Psoas muscle (tissue), 8 donors: ENCODE measurements around the gene SSC5D. TPM values are rescaled to one million over a fixed set of nuclear protein-coding genes. Genes with fewer than 3 reads are reported as not detected.

Source experiments
- ATAC-seq, 4 donors: fragments of 200-7000 bp; cut with Tn5 transposase; one replicate each; pipeline ENCODE4 v1.9.1; 2020; ENCODE audit warnings: moderate library complexity in 3 of 4, mild to moderate bottlenecking in 2 of 4
- DNase-seq, 2 donors: peaks; one replicate each; pipeline ENCODE4 v3.0.0-alpha.2; 2020
- H3K27ac ChIP-seq: fragments of 200-600 bp; one replicate; pipeline ENCODE4 v1.8.0; 2022
- H3K27me3 ChIP-seq, 3 donors: fragments of 200-600 bp in 1 of 3; one replicate each; pipeline versions ENCODE4 v1.6.1 to v1.8.0; 2013 to 2022; ENCODE audit warnings: low read length in 2 of 3, mild to moderate bottlenecking in 2 of 3, moderate library complexity in 1 of 3; ENCODE audit not compliant: insufficient read depth in 3 of 3
- H3K36me3 ChIP-seq, 2 donors: fragments of 200-600 bp in 1 of 2; one replicate each; pipeline versions ENCODE4 v1.6.1 to v1.8.0; 2013 to 2022; ENCODE audit warnings: low read depth in 1 of 2, mild to moderate bottlenecking in 1 of 2, moderate library complexity in 1 of 2; ENCODE audit not compliant: insufficient read depth in 1 of 2
- H3K4me1 ChIP-seq: fragments of 200-600 bp; one replicate; pipeline ENCODE4 v1.8.0; 2022
- H3K4me3 ChIP-seq: fragments of 200-600 bp; one replicate; pipeline ENCODE4 v1.8.0; 2022; ENCODE audit warnings: mild to moderate bottlenecking
- H3K9me3 ChIP-seq: fragments of 200-600 bp; one replicate; pipeline ENCODE4 v1.8.0; 2022
- WGBS, 3 donors: extraction: QIAGEN DNeasy Blood & Tissue Kit; methylation state at CpG; one replicate each; pipeline versions ENCODE4 v1.1.6 to v1.1.7; 2013; 5-methylcytosine and 5-hydroxymethylcytosine counted together
- intact Hi-C, 2 donors: fragments of 100-400 bp; cut with DNase I; formaldehyde crosslinking; loops; one replicate each; pipeline versions ENCODE4 v1.11.0 to v1.14.2; 2022
- polyA plus RNA-seq, 3 donors: library from polyadenylated mRNA; stranded (reverse); fragments of 200-250 nt; gene quantifications; one replicate each; pipeline ENCODE4 v1.2.3, GENCODE V29; 2013
- total RNA-seq, 4 donors: library from RNA; stranded (reverse); fragmentation: NEBNext Ultra II Directional in 2 of 4; extraction: Animal tissue kit (Norgen Biotek cat#: 25700) in 2 of 4; gene quantifications; one replicate each; pipeline versions ENCODE4 v1.2.1 to v1.2.4, GENCODE V29; 2021 to 2023
- TF ChIP-seq, protein P1 (sequence below): fragments of 200-600 bp; IDR thresholded peaks from one replicate; pipeline ENCODE4 v1.8.0; 2022; ENCODE audit warnings: antibody characterized with exemption
- donor health status: healthy with polysubstance abuse.
- donor health status: DM: no; HTN: no; CAD: no; lungs with moderate emphysema.
- donor health status: Bipolar disorder and iron deficiency.
- donor health status: healthy.
- donor health status: DM: yes; HTN: yes; CAD: no.
- donor health status: DM: no; HTN: no; CAD: no.
- donor health status: DM: no; HTN: no; CAD: no.
- donor health status: DM: yes; HTN: yes; CAD: no.

Gene SSC5D
- total and polyA plus RNA-seq, 7 donors = 0.11 to 4.6 (median 1.2) TPM

- H3K27me3 ChIP-seq = peaks cover 3 to 89% (median 46%) of the 10 kb centered on the region in 3 donors
- ATAC-seq (no peak), DNase-seq (no peak)
- intact Hi-C loops = no loop called here
- H3K36me3 ChIP-seq = no peaks in the 10 kb centered on the region
- 2% methylated on average over 32 to 39 of the region's 39 CpGs for WGBS, 3 donors
- H3K9me3 ChIP-seq = no peaks in the 10 kb centered on the region
- TF ChIP-seq, protein P1, sequence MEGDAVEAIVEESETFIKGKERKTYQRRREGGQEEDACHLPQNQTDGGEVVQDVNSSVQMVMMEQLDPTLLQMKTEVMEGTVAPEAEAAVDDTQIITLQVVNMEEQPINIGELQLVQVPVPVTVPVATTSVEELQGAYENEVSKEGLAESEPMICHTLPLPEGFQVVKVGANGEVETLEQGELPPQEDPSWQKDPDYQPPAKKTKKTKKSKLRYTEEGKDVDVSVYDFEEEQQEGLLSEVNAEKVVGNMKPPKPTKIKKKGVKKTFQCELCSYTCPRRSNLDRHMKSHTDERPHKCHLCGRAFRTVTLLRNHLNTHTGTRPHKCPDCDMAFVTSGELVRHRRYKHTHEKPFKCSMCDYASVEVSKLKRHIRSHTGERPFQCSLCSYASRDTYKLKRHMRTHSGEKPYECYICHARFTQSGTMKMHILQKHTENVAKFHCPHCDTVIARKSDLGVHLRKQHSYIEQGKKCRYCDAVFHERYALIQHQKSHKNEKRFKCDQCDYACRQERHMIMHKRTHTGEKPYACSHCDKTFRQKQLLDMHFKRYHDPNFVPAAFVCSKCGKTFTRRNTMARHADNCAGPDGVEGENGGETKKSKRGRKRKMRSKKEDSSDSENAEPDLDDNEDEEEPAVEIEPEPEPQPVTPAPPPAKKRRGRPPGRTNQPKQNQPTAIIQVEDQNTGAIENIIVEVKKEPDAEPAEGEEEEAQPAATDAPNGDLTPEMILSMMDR = no peak
- H3K4me1 ChIP-seq = no peaks in the 10 kb centered on the region
- H3K4me3 ChIP-seq = no peak overlapping the region
- no peak overlapping the region for H3K27ac ChIP-seq
Measured at GRCh38 chr19:55441692-55442321, 46.4 kb upstream of the SSC5D start.

- Histone ChIP-seq H3K9me3 (no peaks in the 10 kb centered on the region), H3K36me3 (no peaks in the 10 kb centered on the region), H3K27ac (no peak overlapping the region), H3K4me1 (no peaks in the 10 kb centered on the region), H3K4me3 (no peak overlapping the region), H3K27me3 (peaks cover 3 to 87% (median 44%) of the 10 kb centered on the region in 3 donors)
- ATAC-seq (no peak), DNase-seq (no peak)
- WGBS, 3 donors = 1% methylated on average over 37 to 72 of the region's 72 CpGs
- intact Hi-C loops = no loop called here
- TF ChIP-seq, protein P1 = no peak
Measured at GRCh38 chr19:55442372-55442961, 45.8 kb upstream of the SSC5D start.

DNA sequence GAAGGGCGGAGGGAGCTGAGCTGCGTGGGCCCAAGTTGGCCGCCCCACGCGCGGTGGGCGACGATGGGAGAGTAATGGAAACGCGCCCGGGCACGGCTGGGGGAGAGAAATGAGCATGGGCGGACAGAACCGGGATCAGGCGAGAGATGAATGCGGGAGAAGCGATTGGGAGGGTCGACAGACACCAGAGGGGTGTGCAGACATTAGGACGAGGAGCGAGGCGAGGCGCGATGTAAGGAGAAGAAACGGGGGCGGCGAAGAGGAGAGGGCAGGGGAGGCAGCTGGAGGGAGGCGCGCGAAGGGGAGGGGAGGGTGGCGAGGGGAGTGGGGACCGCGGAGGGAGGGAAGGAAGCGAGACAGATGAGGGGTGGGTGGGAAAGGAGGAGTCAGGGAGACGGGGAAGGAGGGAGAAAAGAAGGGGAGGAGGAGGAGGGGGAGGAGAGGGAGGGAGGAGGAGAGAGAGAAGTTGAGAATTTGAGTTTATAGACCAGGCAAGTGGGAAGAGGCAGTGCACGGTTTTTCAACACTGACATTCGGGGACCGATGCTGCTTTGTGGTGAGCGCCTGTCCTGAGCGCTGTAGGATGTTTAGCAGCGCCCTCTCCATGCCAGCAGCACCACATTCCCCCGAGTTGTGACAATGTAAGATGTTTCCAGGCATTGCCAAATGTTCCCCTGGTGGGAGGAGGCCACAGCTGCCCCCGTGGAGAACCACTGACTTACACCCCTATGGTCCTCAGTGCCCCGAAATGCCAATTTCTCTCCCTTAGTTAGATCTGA, 45.0 kb upstream of the SSC5D start, which contains the start of gene SHISA7:
Gene SHISA7, minus strand, starts transcription at position 256 of the 779 bp plus-strand sequence. CDS start 437 bp downstream, outside the sequence.
- H3K4me1 ChIP-seq = no peaks in the 10 kb centered on the region
- peaks cover 3 to 85% (median 47%) of the 10 kb centered on the region in 3 donors for H3K27me3 ChIP-seq
- ATAC-seq (no peak), DNase-seq (no peak)
- H3K4me3 ChIP-seq = no peak within 1 kb of the TSS
- H3K36me3 ChIP-seq = no peaks in the 10 kb centered on the region
- H3K27ac ChIP-seq = no peak within 1 kb of the TSS
- TF ChIP-seq, protein P1 = no peak
- H3K9me3 ChIP-seq = no peaks in the 10 kb centered on the region
- intact Hi-C loops = no loop called here
- 2% methylated on average over 37 to 43 of the region's 43 CpGs for WGBS, 3 donors

GRCh38 chr19:55443824-55444480, 44.3 kb upstream of the SSC5D start:
- Histone ChIP-seq H3K27ac (no peak overlapping the region), H3K27me3 (peaks cover 3 to 78% (median 46%) of the 10 kb centered on the region in 3 donors), H3K4me1 (no peaks in the 10 kb centered on the region), H3K36me3 (no peaks in the 10 kb centered on the region), H3K4me3 (no peak overlapping the region), H3K9me3 (no peaks in the 10 kb centered on the region)
- 28 to 34% (median 31%) methylated on average over 18 of the region's 18 CpGs for WGBS, 3 donors
- TF ChIP-seq, protein P1 = no peak
- no peak for DNase-seq
- ATAC-seq = no peak
- intact Hi-C loops = no loop called here
